K562 (cell line): ENCODE data around the gene SLC39A11. TPM values are rescaled to one million over a fixed set of nuclear protein-coding genes. Genes with fewer than 3 reads are reported as not detected.

Experiments used
- CBX1 ChIP-seq: sonication (generic); IDR thresholded peaks from 2 replicates; pipeline ENCODE4 v1.6.1; 2016; ENCODE audit warnings: antibody characterized with exemption, low read depth, mild to moderate bottlenecking
- CEBPB ChIP-seq: fragments of 450-650 bp; IDR thresholded peaks from 2 replicates; pipeline ENCODE4 v1.6.1; 2016; ENCODE audit warnings: missing genetic modification characterization, missing compliant biosample characterization
- CEBPG ChIP-seq, 3 experiments: fragments of 200-800 bp in 1 of 3; sonication (Bioruptor generic) in 1 of 3; sonication (generic) in 1 of 3; formaldehyde crosslinking in 1 of 3; IDR thresholded peaks in 2 of 3; conservative IDR thresholded peaks in 1 of 3; 2 replicates each; pipeline versions ENCODE4 v1.6.1 to v1.8.0; 2016 to 2022; ENCODE audit warnings: missing compliant biosample characterization in 2 of 3, missing genetic modification characterization in 2 of 3, mild to moderate bottlenecking in 1 of 3, missing genetic modification reagents in 1 of 3
- CXXC5 ChIP-seq: fragments of 250-450 bp; sonication (Bioruptor Pico); IDR thresholded peaks from 2 replicates; pipeline ENCODE4 v1.8.0; 2022; ENCODE audit warnings: inconsistent platforms, mild to moderate bottlenecking, moderate library complexity
- DEAF1 ChIP-seq: fragments of 450-650 bp; formaldehyde crosslinking; IDR thresholded peaks from 2 replicates; pipeline ENCODE4 v1.4.0; 2020; ENCODE audit warnings: mild to moderate bottlenecking, moderate library complexity
- ELK3 ChIP-seq: fragments of 450-650 bp; formaldehyde crosslinking; IDR thresholded peaks from 2 replicates; pipeline ENCODE4 v1.4.0; 2020; ENCODE audit warnings: mild to moderate bottlenecking
- FOSL1 ChIP-seq: fragments of 200-800 bp; sonication (Bioruptor generic); conservative IDR thresholded peaks from 2 replicates; pipeline ENCODE4 v1.6.1; 2016; ENCODE audit warnings: missing genetic modification characterization, missing compliant biosample characterization
- FOXA3 ChIP-seq, 2 experiments: fragments of 450-650 bp in 1 of 2; sonication (generic) in 1 of 2; formaldehyde crosslinking; IDR thresholded peaks in 1 of 2; conservative IDR thresholded peaks in 1 of 2; 2 replicates each; pipeline versions ENCODE4 v1.4.0 to v1.8.0; 2020 to 2022; ENCODE audit warnings: mild to moderate bottlenecking in 2 of 2, missing genetic modification reagents in 1 of 2
- GATAD2B ChIP-seq: fragments of 450-650 bp; IDR thresholded peaks from 2 replicates; pipeline ENCODE4 v1.6.1; 2017; ENCODE audit warnings: mild to moderate bottlenecking, borderline replicate concordance
- POLR2B ChIP-seq: fragments of 450-650 bp; IDR thresholded peaks from 2 replicates; pipeline ENCODE4 v1.6.1; 2018; ENCODE audit warnings: low read depth; ENCODE audit not compliant: partially characterized antibody
- RBBP5 ChIP-seq: fragments of 200-600 bp; sonication (generic); IDR thresholded peaks from 2 replicates; pipeline ENCODE4 v1.6.1; 2012; ENCODE audit warnings: borderline replicate concordance, mild to moderate bottlenecking, low read length, control low read depth, inconsistent platforms; ENCODE audit not compliant: insufficient read depth, poor library complexity, severe bottlenecking
- RBM39 ChIP-seq: fragments of 200-400 bp; formaldehyde crosslinking; optimal IDR thresholded peaks from 2 replicates; pipeline ENCODE3; 2018; ENCODE audit warnings: low read depth, low read length
- SNAPC5 ChIP-seq: fragments of 250-450 bp; sonication (Bioruptor Pico); IDR thresholded peaks from 2 replicates; pipeline ENCODE4 v1.8.0; 2021; ENCODE audit warnings: moderate library complexity, mild to moderate bottlenecking, inconsistent platforms
- SRSF3 ChIP-seq: fragments of 200-400 bp; formaldehyde crosslinking; IDR thresholded peaks from 2 replicates; pipeline ENCODE4 v1.6.1; 2016; ENCODE audit warnings: mild to moderate bottlenecking, low read length, moderate library complexity; ENCODE audit not compliant: insufficient read depth
- ZFP91 ChIP-seq: sonication (generic); formaldehyde crosslinking; IDR thresholded peaks from 2 replicates; pipeline ENCODE4 v1.8.0; 2022; ENCODE audit warnings: mild to moderate bottlenecking, missing genetic modification reagents
- ZNF511 ChIP-seq: sonication (generic); formaldehyde crosslinking; IDR thresholded peaks from 2 replicates; pipeline ENCODE4 v1.8.0; 2022; ENCODE audit warnings: mild to moderate bottlenecking, missing genetic modification reagents
- ZNF780A ChIP-seq: fragments of 250-450 bp; sonication (Bioruptor Pico); IDR thresholded peaks from 2 replicates; pipeline ENCODE4 v1.5.0; 2021; ENCODE audit warnings: mild to moderate bottlenecking
- polyA plus RNA-seq, 8 experiments: library from polyadenylated mRNA; depleted of rRNA in 4 of 8; stranded (reverse) in 5 of 8; unstranded in 3 of 8; fragments of >200 nt; fragmentation: Nextera tagmentation in 2 of 8; fragmentation: Illumina TruSeq in 1 of 8; extraction: Ambion mirVana in 2 of 8; extraction: Trizol in 1 of 8; gene quantifications; 2 replicates each; pipeline versions ENCODE4 v1.2.1 to v1.2.3, GENCODE V29; 2011 to 2014; ENCODE audit warnings: inconsistent platforms in 1 of 8, missing spikeins in 1 of 8
- total RNA-seq, 7 experiments: library from RNA; depleted of rRNA in 6 of 7; stranded (reverse); fragments of >200 nt in 6 of 7; fragmentation: Illumina TruSeq in 2 of 7; extraction: Trizol in 2 of 7; gene quantifications; 2 replicates each; pipeline versions ENCODE4 v1.2.1 to v1.2.3, GENCODE V29; 2011 to 2021; ENCODE audit warnings: low replicate concordance in 1 of 7

The SLC39A11 gene
- total and polyA plus RNA-seq, 9 of the 15 experiments (the other 6 are each of a cell fraction or from before 2014, with no cell fraction given): 10.5 to 26.4 (median 13.4) TPM

GRCh38 chr17:72683506-72684404 is 408.7 kb downstream of the SLC39A11 start (continued):
- TF ChIP-seq ELK3 (CRISPR knock-in tag) (no peak), GATAD2B (no peak), FOSL1 (tag) (peak; percentile 80), RBBP5 (no peak), CBX1 (no peak), ZNF511 (no peak), CXXC5 (no peak), FOXA3 (CRISPR knock-in tag; conservative IDR thresholded peaks at IDR 0.05 in 1 of 2, IDR thresholded peaks at IDR 0.05 in 1 of 2) (0 out of 4 replicates have a peak, but pooled peaks of 1 of the 2 experiments have one; percentile 15), ZNF780A (no peak), SNAPC5 (CRISPR knock-in tag) (no peak), ZFP91 (CRISPR knock-in tag) (no peak), CEBPG (CRISPR knock-in tag; IDR thresholded peaks at IDR 0.05) (no peak), CEBPG (tag; conservative IDR thresholded peaks at IDR 0.05 in 1 of 2, IDR thresholded peaks at IDR 0.05 in 1 of 2) (peak in 1 of 2 experiments; percentile 36; a peak in 1 of 4 replicates), RBM39 (no peak), SRSF3 (no peak), CEBPB (tag) (0 out of 2 replicates have a peak, but pooled peaks have one; percentile 24), POLR2B (no peak), DEAF1 (CRISPR knock-in tag) (no peak)
